Esophagus (tissue), 2 donors: ENCODE results near the gene FEN1. TPM values are rescaled to one million over a fixed set of nuclear protein-coding genes. Genes with fewer than 3 reads are reported as not detected.

Source experiments
- H3K27ac ChIP-seq, 2 donors: one replicate each; pipeline ENCODE4 v1.5.1; 2013; ENCODE audit warnings: low read depth in 2 of 2, mild to moderate bottlenecking in 2 of 2, inconsistent platforms in 1 of 2, low read length in 1 of 2, moderate library complexity in 1 of 2
- H3K27me3 ChIP-seq, 2 donors: one replicate each; pipeline ENCODE4 v1.6.1; 2013; ENCODE audit warnings: low read length in 2 of 2, control low read depth in 1 of 2, mild to moderate bottlenecking in 1 of 2; ENCODE audit not compliant: insufficient read depth in 2 of 2, control insufficient read depth in 1 of 2
- H3K36me3 ChIP-seq, 2 donors: one replicate each; pipeline ENCODE4 v1.6.1; 2013; ENCODE audit warnings: low read length in 1 of 2; ENCODE audit not compliant: control insufficient read depth in 2 of 2, insufficient read depth in 2 of 2
- H3K4me1 ChIP-seq, 2 donors: one replicate each; pipeline ENCODE4 v1.6.1; 2013; ENCODE audit warnings: low read length in 1 of 2; ENCODE audit not compliant: control insufficient read depth in 2 of 2, insufficient read depth in 2 of 2
- H3K4me3 ChIP-seq, 2 donors: one replicate each; pipeline ENCODE4 v1.5.1; 2013; ENCODE audit warnings: low read length in 2 of 2, mild to moderate bottlenecking in 2 of 2, low read depth in 1 of 2, moderate library complexity in 1 of 2
- H3K9me3 ChIP-seq, 2 donors: one replicate each; pipeline ENCODE4 v1.6.1; 2013; ENCODE audit warnings: mild to moderate bottlenecking in 2 of 2, low read depth in 1 of 2, low read length in 1 of 2, moderate library complexity in 1 of 2; ENCODE audit not compliant: control insufficient read depth in 2 of 2, insufficient read depth in 1 of 2
- WGBS, 2 donors: extraction: QIAGEN DNeasy Blood & Tissue Kit; methylation state at CpG; one replicate each; pipeline ENCODE4 v1.1.7; 2013; 5-methylcytosine and 5-hydroxymethylcytosine counted together
- polyA plus RNA-seq, 2 donors: library from polyadenylated mRNA; stranded (reverse); fragments of 200-250 nt; gene quantifications; one replicate each; pipeline ENCODE4 v1.2.3, GENCODE V29; 2013
- donor health status: healthy with polysubstance abuse.
- donor health status: Bipolar disorder and iron deficiency.

The FEN1 gene
- polyA plus RNA-seq, 2 donors = 8.1 to 19.6 TPM

DNA sequence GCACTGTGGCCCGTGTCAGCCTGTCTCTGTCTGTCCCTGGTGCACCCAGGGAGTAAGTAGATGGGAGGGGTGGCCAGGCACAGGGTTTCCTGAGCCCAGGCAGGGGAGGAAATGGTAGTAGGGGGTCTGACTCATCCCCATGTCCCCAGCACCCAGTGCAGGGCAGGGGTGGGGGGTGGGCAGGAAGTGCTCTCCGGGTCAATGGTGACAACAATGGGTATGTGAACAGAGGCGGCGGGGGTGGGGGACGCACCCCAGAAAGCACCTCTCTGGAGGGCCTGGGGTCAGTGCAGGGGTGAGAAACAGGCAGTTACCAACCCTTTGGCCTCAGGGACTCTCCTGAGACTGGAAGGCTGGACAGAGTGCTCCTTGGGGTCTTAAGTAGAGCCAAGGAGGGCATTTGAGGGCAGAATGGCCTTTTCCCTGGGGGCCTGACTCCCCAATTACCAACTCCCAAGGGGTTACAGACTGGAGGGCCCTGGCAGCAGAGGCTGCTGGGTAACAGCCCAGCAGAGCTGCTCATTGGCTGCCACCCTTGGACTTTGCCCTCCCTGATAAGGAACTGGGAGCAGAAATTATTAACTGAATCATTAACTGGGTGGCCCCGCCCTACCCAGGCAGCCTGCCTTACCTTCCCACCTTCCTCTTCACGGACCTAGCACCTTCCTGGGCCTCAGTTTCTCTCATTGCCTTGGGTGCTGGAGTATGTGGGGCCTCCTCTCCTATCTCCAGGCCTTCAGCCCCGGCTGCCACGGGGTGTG is 36.1 kb upstream of the FEN1 start:
- Histone ChIP-seq H3K36me3 (no peaks in the 10 kb centered on the region), H3K27me3 (no peaks in the 10 kb centered on the region), H3K4me1 (peaks cover 0 to 19% of the 10 kb centered on the region in 2 donors), H3K27ac (no peak overlapping the region), H3K9me3 (no peaks in the 10 kb centered on the region), H3K4me3 (no peak overlapping the region)
- WGBS, 2 donors = 44 to 75% methylated on average over 9 of the region's 9 CpGs

DNA sequence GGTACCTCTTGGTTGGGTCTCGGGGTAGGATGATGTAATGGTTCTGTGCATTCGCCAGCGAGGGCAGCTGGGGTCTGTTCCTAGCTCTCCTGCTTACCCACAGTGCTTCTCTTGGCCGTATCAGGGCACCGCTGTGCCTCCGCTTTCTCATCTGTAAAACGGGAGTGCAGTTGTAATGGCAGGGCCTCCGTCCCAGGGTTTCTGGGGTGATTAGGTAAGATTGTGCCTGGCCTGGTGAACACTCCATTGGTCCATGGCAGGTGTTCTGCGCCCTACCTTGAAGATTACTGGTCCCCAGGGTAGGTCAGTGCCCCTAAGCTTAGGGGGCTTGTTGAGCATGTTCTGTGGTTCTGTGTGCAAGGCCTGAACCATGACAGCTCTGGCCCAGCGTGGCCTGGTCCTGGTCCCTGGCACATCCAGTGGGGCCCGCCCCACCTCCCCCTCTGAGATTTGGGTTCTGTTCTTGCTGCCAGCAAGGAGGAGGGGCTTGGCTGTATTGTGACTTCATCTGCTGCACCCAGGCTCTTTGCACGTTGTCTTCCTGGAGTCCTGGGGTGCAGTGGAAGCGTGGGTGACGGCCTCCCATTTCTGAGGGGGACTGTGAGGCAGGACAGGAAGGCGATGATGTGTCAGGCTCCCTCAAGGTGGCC is 35.4 kb upstream of the FEN1 start:
- Histone ChIP-seq H3K27ac (no peak overlapping the region), H3K9me3 (no peaks in the 10 kb centered on the region), H3K36me3 (no peaks in the 10 kb centered on the region), H3K27me3 (no peaks in the 10 kb centered on the region), H3K4me1 (peaks cover 0 to 16% of the 10 kb centered on the region in 2 donors), H3K4me3 (no peak overlapping the region)
- WGBS, 2 donors = 72 to 84% methylated on average over 15 of the region's 15 CpGs

DNA sequence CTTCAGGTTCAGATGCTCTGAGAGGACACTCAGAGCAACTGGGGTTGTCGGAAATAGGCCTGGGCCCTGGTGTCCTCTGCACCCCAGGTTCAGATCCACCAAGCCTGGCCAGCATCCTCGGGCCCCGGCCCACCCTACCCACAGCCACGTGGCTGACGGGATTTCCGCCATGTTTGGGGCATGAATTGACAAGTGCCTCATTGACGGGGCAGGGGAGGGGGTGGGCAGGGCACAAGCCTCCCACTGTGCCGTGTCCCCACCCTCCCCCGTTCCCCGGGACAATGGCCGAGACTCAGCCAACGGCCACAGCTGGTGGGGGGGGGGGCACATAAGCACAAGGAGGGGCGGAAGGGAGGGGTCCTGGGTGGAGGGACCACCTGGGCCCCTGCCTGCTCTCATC is 31.8 kb upstream of the FEN1 start:
- H3K36me3 ChIP-seq = no peaks in the 10 kb centered on the region
- H3K4me3 ChIP-seq = no peak overlapping the region
- no peaks in the 10 kb centered on the region for H3K27me3 ChIP-seq
- no peak overlapping the region for H3K27ac ChIP-seq
- H3K4me1 ChIP-seq = peaks cover 0 to 16% of the 10 kb centered on the region in 2 donors
- 58 to 77% methylated on average over 10 to 13 of the region's 13 CpGs for WGBS, 2 donors
- H3K9me3 ChIP-seq = no peaks in the 10 kb centered on the region

DNA sequence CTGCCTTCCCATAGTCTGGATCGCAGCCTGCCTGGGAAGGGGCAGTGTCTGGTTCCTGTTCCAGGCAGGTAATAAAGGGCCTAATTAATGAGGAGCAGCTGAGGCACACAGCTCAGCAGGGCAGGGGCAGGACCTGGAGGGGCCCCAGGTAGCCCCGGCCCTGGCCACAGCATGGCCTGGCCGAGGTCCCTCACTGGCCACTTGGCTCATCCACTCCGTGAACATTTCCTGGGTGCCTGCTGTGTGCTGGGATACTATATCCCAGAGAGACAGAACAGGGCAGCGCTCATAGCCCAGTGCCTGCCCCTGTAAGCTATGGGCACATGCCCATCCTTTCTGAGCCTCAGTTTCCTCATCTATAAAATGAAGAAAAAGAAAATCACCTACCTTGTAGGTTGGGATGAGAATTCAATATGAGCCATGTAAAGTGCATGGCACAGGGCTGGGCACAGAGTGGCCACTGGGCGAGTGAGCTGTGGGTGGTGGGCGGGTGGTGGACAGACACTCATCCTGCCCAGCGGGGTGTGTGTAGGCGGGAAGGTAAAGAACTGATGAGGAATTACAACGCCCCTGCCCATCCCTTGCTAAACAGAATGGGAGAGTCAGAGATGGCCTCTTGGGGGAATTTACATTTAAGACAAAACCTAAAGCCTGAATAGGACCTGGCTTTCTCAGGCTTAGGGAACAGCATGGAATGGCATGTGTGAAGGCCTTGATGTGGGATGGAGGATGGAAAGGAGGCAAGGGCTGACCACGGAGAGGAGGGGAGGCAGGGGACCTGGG is 31.1 kb upstream of the FEN1 start:
- no peaks in the 10 kb centered on the region for H3K36me3 ChIP-seq
- peaks cover 0 to 9% of the 10 kb centered on the region in 2 donors for H3K4me1 ChIP-seq
- H3K27ac ChIP-seq = no peak overlapping the region
- H3K4me3 ChIP-seq = no peak overlapping the region
- H3K27me3 ChIP-seq = no peaks in the 10 kb centered on the region
- no peaks in the 10 kb centered on the region for H3K9me3 ChIP-seq
- WGBS, 2 donors = 79 to 80% methylated on average over 11 of the region's 11 CpGs

DNA sequence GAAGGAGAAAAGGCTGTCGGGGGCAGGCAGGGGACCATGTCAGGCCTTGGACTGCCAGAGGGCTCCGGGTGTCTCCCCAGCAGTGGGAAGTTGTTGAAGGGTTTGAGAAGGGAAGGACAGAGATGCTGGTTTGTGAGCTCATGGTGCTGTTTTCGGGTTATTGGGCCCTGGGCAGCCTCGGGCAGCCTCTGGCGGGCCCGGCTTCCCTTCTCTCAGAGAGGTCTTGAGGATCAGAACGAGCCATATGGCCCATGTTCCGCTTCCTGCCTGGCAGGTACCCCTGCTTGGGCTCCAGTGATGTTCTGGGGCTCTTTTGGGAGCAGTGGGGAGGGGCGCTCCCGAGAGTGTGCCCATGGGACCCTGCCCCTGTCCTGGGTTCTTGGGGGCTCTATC is 30.5 kb upstream of the FEN1 start:
- Histone ChIP-seq H3K27me3 (no peaks in the 10 kb centered on the region), H3K36me3 (no peaks in the 10 kb centered on the region), H3K9me3 (no peaks in the 10 kb centered on the region), H3K4me1 (peaks cover 0 to 4% of the 10 kb centered on the region in 2 donors), H3K27ac (no peak overlapping the region), H3K4me3 (no peak overlapping the region)
- WGBS, 2 donors = 69 to 72% methylated on average over 10 of the region's 10 CpGs

DNA sequence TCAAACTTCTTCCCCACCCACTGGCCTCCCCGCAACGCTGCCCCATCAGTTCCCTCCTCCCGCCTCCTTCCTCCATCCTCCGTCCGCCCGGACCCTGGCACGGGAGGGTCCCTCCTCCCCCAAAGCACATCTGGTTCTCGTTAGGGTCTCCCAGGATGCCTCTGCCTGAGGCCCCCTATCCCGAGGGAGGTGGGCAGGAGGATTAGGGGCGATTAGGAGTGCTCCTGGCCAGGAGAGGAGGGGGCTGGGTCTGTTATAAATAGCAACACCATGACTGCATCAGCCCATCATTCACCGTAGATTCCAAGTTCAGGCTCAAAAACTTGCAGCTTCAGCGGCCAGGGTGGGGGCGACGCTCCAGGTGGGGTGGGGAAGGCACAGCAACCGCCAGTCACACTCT is 29.9 kb upstream of the FEN1 start:
- H3K27me3 ChIP-seq = no peaks in the 10 kb centered on the region

DNA sequence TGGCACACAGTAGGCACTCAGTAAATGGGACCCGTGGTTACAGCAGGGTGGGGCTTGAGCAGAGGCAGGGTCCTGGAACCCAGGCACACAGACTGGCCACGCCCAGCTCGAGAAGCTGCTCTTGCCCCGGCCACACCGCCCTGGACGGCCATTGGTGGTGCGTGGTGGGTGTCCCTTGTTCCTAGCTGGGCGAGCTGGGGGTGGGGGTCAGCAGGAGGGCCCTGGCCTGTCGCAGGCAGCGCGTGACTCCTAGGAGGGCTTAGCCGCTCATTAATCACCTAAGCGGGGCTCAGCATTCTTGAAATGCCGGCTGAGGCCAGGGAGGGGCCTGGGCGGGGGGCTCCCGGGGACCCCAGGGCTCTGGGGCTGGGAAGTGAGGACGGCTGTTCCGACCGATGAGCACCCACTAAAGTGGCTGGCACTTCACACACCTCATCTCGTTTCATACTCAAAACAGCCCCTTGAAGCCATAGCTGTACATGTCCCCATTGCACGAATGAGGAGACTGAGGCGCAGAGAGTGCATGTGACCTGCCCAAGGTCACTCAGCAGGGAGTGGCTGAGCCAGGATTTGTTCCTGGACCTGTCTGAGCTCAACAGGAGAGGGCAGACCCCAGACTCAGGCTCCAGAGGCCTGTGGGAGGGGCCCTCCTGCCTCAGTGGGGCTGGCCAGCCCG is 28.6 kb upstream of the FEN1 start:
- no peaks in the 10 kb centered on the region for H3K36me3 ChIP-seq
- 58 to 59% methylated on average over 22 to 23 of the region's 23 CpGs for WGBS, 2 donors
- no peak overlapping the region for H3K27ac ChIP-seq
- no peaks in the 10 kb centered on the region for H3K27me3 ChIP-seq
- H3K4me3 ChIP-seq = no peak overlapping the region
- H3K9me3 ChIP-seq = no peaks in the 10 kb centered on the region
- no peaks in the 10 kb centered on the region for H3K4me1 ChIP-seq

More for the DNA sequence above, 29.9 kb upstream of the FEN1 start:
- WGBS, 2 donors = 44 to 47% methylated on average over 15 of the region's 15 CpGs
- Histone ChIP-seq H3K4me3 (no peak overlapping the region), H3K9me3 (no peaks in the 10 kb centered on the region), H3K4me1 (peaks cover 0 to 2% of the 10 kb centered on the region in 2 donors), H3K27ac (no peak overlapping the region), H3K36me3 (no peaks in the 10 kb centered on the region)

DNA sequence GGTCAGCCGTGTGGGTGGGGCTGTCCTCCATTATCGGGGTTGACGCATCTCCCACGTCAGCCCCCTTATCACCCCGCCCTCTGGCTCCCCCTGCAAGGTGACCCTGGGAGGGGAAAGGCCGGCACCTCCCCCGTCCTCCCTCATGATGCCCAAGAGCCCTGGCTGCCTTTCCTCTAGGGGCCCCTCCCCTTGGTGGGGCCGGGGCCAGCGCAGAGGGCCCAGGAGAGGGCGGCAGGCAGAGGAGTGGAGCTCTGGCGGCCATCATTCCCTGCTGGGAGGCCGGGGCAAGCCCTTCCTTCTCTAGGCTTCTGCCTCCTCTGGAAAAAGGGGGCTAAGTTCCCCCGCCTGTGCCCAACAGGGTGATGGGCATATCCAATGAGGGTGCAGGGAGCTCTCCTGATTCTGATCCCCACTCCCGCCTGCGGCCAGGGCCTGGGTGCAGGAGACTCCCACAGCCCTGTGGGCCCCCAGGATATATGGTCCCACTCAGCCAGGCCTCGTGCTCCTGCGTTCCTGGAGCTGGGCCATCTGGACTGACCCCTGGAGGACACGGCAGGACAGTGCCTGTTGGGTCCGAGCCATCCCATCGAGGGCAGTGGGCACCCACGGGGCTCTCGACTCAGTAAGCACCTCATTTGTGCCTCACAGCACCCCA is 28.0 kb upstream of the FEN1 start:
- Histone ChIP-seq H3K9me3 (no peaks in the 10 kb centered on the region), H3K4me1 (no peaks in the 10 kb centered on the region), H3K36me3 (no peaks in the 10 kb centered on the region), H3K4me3 (no peak overlapping the region), H3K27ac (no peak overlapping the region), H3K27me3 (no peaks in the 10 kb centered on the region)
- WGBS, 2 donors = 54 to 56% methylated on average over 18 to 22 of the region's 22 CpGs
